ENCODE data around the gene VPS18. TPM values are rescaled to one million over a fixed set of nuclear protein-coding genes. Genes with fewer than 3 reads are reported as not detected.

The VPS18 gene
- total RNA-seq, 1 experiment from 2014 or later: 23.8 TPM

- ChIA-PET POLR2A (ENCODE audit: low non-redundant PET) (no interaction called here), CTCF (no interaction called here)
- TF ChIP-seq CTCF (conservative IDR thresholded peaks at IDR 0.05; ENCODE audit: low read depth, low read length) (no peak), EZH2 (IDR thresholded peaks at IDR 0.05; ENCODE audit: borderline replicate concordance, low read depth, low read length, poor library complexity, severe bottlenecking) (no peak)
- Histone ChIP-seq H3K9me3 (ENCODE audit: low read depth, low read length, poor library complexity, severe bottlenecking) (no peaks in the 10 kb centered on the region), H3K27ac (ENCODE audit: low read depth, low read length, poor library complexity, severe bottlenecking) (no peak overlapping the region), H3K36me3 (ENCODE audit: insufficient read depth, low read length, poor library complexity, severe bottlenecking) (no peaks in the 10 kb centered on the region), H3K4me3 (ENCODE audit: low read depth, low read length, poor library complexity, severe bottlenecking) (no peak overlapping the region), H3K4me1 (ENCODE audit: insufficient read depth, low read length, poor library complexity, severe bottlenecking) (peaks cover 11% of the 10 kb centered on the region), H3K27me3 (replicated peaks; ENCODE audit: insufficient read depth, low read depth, low read length, poor library complexity) (no peaks in the 10 kb centered on the region)
- intact Hi-C loops (cut with micrococcal nuclease; ENCODE audit: unreplicated experiment): no loop called here
- BruUV-seq (replicated peaks): no TSS peak
- DNase-seq (ENCODE audit: low spot score): no peak
These were observed 40.9 kb upstream of the VPS18 start for GRCh38 chr15:40853241-40853890.

GRCh38 chr15:40854161-40854560 lies 40.1 kb upstream of the VPS18 start:
- no peaks in the 10 kb centered on the region for H3K9me3 ChIP-seq (ENCODE audit: low read depth, low read length, poor library complexity, severe bottlenecking)
- no peak overlapping the region for H3K4me3 ChIP-seq (ENCODE audit: low read depth, low read length, poor library complexity, severe bottlenecking)
- H3K36me3 ChIP-seq (ENCODE audit: insufficient read depth, low read length, poor library complexity, severe bottlenecking): no peaks in the 10 kb centered on the region
- TF ChIP-seq EZH2 (IDR thresholded peaks at IDR 0.05; ENCODE audit: borderline replicate concordance, low read depth, low read length, poor library complexity, severe bottlenecking): no peak
- no peak for TF ChIP-seq CTCF (conservative IDR thresholded peaks at IDR 0.05; ENCODE audit: low read depth, low read length)
- no peak for DNase-seq (ENCODE audit: low spot score)
- H3K27ac ChIP-seq (ENCODE audit: low read depth, low read length, poor library complexity, severe bottlenecking): no peak overlapping the region
- ChIA-PET CTCF (no interaction called here), POLR2A (ENCODE audit: low non-redundant PET) (no interaction called here)
- intact Hi-C loops (cut with micrococcal nuclease; ENCODE audit: unreplicated experiment): no loop called here
- no peaks in the 10 kb centered on the region for H3K27me3 ChIP-seq (replicated peaks; ENCODE audit: insufficient read depth, low read depth, low read length, poor library complexity)
- BruUV-seq (replicated peaks): no TSS peak
- H3K4me1 ChIP-seq (ENCODE audit: insufficient read depth, low read length, poor library complexity, severe bottlenecking): peaks cover 18% of the 10 kb centered on the region

- BruUV-seq (replicated peaks): no TSS peak
- Histone ChIP-seq H3K9me3 (ENCODE audit: low read depth, low read length, poor library complexity, severe bottlenecking) (no peaks in the 10 kb centered on the region), H3K27ac (ENCODE audit: low read depth, low read length, poor library complexity, severe bottlenecking) (no peak overlapping the region), H3K4me1 (ENCODE audit: insufficient read depth, low read length, poor library complexity, severe bottlenecking) (peaks cover 18% of the 10 kb centered on the region), H3K4me3 (ENCODE audit: low read depth, low read length, poor library complexity, severe bottlenecking) (no peak overlapping the region), H3K36me3 (ENCODE audit: insufficient read depth, low read length, poor library complexity, severe bottlenecking) (no peaks in the 10 kb centered on the region), H3K27me3 (replicated peaks; ENCODE audit: insufficient read depth, low read depth, low read length, poor library complexity) (no peaks in the 10 kb centered on the region)
- intact Hi-C loops (cut with micrococcal nuclease; ENCODE audit: unreplicated experiment): no loop called here
- ChIA-PET POLR2A (ENCODE audit: low non-redundant PET) (no interaction called here), CTCF (interaction anchor here (1.8 kb wide), 1 partner anchor 38 kb away, joined by 4 read pairs; the partner anchor contains the start of gene VPS18)
- TF ChIP-seq CTCF (conservative IDR thresholded peaks at IDR 0.05; ENCODE audit: low read depth, low read length): no peak
- TF ChIP-seq EZH2 (IDR thresholded peaks at IDR 0.05; ENCODE audit: borderline replicate concordance, low read depth, low read length, poor library complexity, severe bottlenecking): no peak
- DNase-seq (ENCODE audit: low spot score): no peak
These were observed 38.5 kb upstream of the VPS18 start for GRCh38 chr15:40855706-40856234.

All from A673 (cell line).